ENCODE measurements around the gene CTTNBP2. TPM values are rescaled to one million over a fixed set of nuclear protein-coding genes. Genes with fewer than 3 reads are reported as not detected.

The CTTNBP2 gene
- total RNA-seq, 1 donor from 2014 or later = 6.3 TPM

- no peaks in the 10 kb centered on the region for H3K27me3 ChIP-seq
- ATAC-seq (no peak), DNase-seq (no peak)
- no peaks in the 10 kb centered on the region for H3K36me3 ChIP-seq
- H3K4me3 ChIP-seq = no peak overlapping the region
- H3K4me1 ChIP-seq = no peaks in the 10 kb centered on the region
- H3K27ac ChIP-seq = no peak overlapping the region
- no peaks in the 10 kb centered on the region for H3K9me3 ChIP-seq
- intact Hi-C loops (cut with DNase I) = no loop called here
- no peak for TF ChIP-seq CTCF (IDR thresholded peaks at IDR 0.05)
Measured at GRCh38 chr7:117666031-117666430, 207.2 kb downstream of the CTTNBP2 start.

GRCh38 chr7:117665368-117665767 is 207.9 kb downstream of the CTTNBP2 start:
- no peak for DNase-seq
- no peak for ATAC-seq
- H3K27ac ChIP-seq = no peak overlapping the region
- intact Hi-C loops (cut with DNase I) = no loop called here
- H3K4me3 ChIP-seq = no peak overlapping the region
- no peak for TF ChIP-seq CTCF (IDR thresholded peaks at IDR 0.05)
- no peaks in the 10 kb centered on the region for H3K27me3 ChIP-seq
- H3K36me3 ChIP-seq = no peaks in the 10 kb centered on the region
- H3K4me1 ChIP-seq = no peaks in the 10 kb centered on the region
- H3K9me3 ChIP-seq = no peaks in the 10 kb centered on the region

GRCh38 chr7:117664047-117664446 is 209.2 kb downstream of the CTTNBP2 start:
- Histone ChIP-seq H3K36me3 (no peaks in the 10 kb centered on the region), H3K4me3 (no peak overlapping the region), H3K4me1 (no peaks in the 10 kb centered on the region), H3K9me3 (no peaks in the 10 kb centered on the region), H3K27me3 (no peaks in the 10 kb centered on the region), H3K27ac (no peak overlapping the region)
- no peak for TF ChIP-seq CTCF (IDR thresholded peaks at IDR 0.05)
- ATAC-seq = no peak
- no peak for DNase-seq
- intact Hi-C loops (cut with DNase I) = no loop called here

GRCh38 chr7:117661328-117661727 is 211.9 kb downstream of the CTTNBP2 start:
- DNase-seq = no peak
- no peak overlapping the region for H3K4me3 ChIP-seq
- no peaks in the 10 kb centered on the region for H3K36me3 ChIP-seq
- ATAC-seq = no peak
- intact Hi-C loops (cut with DNase I) = no loop called here
- no peak for TF ChIP-seq CTCF (IDR thresholded peaks at IDR 0.05)
- H3K9me3 ChIP-seq = no peaks in the 10 kb centered on the region
- no peaks in the 10 kb centered on the region for H3K4me1 ChIP-seq
- H3K27ac ChIP-seq = no peak overlapping the region
- no peaks in the 10 kb centered on the region for H3K27me3 ChIP-seq
